GM18519 (cell line): ENCODE results near the gene PRDM8.

ENCODE experiments used
- ATAC-seq: cut with Tn5 transposase; IDR thresholded peaks from one replicate; pipeline ENCODE4 v1.9.1; 2021; ENCODE audit warnings: mild to moderate bottlenecking, moderate library complexity; ENCODE audit not compliant: unreplicated experiment, low FRiP score

PRDM8 gene

DNA sequence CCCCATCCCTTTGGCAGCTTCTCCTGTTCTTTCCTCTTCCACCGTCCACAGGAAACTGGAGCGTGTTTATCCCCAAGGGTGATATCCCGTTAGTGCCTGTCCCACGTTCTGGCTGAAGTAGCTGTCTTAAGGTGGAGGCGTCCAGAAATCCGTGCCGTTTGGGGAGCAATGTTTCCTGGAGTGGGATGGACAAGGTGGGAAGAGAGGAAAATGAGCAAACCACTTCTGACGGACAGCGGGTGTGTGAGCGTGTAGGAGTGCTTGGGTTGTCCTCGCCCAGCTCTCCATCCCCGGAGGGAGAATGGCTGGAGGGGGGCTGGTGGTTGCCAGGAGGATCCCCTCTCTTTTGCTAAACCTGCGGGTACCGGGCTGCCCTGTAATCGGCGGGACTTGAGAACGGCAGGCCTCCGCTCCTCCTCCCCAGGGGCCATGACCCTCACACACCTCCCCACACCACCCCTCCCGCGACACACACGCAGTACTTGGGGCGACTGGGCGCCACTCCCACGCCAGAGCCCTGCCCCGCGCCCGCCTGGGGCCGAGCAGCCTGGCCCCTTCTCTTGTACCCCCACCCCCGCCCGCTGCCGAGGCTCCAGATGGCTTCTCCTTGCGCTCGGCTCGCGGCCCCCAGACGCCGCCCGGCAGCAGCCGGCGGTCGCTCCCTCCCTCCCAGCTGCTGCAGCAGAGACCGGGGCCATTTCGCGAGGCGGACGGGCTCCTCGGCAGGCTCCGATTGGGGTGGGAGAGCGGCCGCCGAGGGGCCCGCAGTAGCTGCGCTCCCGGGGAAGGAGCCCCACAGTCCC lies 13.9 kb upstream of the PRDM8 start:
- no peak for ATAC-seq

DNA sequence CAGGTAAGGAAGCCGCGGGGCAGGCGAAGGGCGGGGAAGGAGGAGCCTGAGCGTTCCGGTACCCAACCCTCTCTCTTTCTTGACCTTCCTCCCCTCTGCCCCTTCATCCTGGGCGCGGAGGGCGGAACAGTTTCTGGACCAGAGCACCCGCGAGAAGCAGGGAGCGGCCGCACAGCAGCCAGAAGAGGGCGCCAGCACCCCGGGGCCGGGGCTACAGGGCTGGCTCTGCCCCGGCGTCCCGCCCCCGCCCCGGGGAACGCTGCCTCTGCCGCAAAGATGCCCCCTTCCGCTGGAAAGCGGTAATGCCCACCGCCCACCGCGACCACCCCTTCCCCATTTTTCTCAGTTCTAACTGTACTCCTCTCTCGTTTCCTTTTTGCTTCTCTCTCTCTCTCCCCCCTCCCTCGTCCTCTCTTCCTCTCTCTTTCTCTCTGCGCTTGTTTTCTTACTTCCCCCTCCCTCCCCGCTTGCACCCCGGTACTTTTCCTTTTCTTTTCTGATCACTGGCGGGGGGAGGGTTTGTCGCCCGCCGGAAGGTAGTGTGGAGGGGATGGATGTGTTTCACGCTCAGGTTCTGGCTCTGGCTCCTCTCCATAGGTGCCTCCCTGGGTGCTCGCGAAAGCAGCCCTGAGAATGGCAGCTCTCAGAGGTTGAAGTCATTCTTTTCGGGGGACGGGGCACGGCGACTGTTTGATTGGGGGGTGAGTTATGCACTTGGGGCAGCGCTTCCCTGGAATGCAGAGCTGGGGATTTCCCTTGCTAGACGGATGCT lies 13.1 kb upstream of the PRDM8 start:
- ATAC-seq, result peak; percentile 84

DNA sequence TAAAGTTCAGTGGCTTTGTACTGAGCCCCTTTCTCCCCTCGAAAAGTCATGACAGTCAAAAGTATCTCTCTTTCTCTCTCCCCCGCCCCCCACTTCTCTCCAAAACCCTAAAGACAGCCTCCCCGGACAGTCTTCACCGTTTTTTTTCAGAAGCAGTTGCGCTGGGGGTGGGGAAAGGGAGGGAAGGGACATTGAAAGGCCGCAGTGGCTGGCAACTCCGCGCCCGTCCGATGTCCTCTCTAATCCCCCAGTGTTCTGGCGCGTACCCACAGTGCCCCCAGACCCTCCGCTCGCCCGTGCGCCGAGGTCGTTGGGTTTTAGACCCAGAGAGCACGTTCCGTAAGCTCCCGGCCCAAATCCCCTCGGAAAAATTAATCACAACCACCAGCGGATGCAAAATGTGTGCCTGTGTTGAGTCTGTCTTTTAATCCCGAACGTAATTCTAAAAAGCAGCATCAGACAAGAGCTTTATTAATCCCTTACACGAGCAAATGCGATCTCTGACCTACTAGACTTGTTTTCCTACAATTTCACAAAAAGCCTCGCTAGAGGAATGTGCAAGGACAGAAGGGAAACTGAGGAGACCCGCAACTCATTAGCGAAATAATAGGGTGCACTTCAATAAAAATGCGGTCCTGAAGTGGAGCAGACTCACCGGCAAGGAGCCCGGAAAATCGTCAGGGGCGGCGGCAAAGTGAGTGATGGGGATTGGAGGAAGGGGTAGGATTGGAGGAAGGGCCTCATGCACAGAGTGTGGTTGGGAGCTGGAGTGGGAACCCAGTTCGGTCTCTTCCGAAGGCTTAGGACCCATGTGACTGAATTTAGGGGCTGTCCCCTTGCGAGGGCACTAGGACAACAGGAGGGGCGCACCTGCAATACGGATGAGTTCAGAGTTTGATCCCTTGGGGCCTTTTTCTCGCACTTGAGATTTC lies 12.2 kb upstream of the PRDM8 start:
- no peak for ATAC-seq

DNA sequence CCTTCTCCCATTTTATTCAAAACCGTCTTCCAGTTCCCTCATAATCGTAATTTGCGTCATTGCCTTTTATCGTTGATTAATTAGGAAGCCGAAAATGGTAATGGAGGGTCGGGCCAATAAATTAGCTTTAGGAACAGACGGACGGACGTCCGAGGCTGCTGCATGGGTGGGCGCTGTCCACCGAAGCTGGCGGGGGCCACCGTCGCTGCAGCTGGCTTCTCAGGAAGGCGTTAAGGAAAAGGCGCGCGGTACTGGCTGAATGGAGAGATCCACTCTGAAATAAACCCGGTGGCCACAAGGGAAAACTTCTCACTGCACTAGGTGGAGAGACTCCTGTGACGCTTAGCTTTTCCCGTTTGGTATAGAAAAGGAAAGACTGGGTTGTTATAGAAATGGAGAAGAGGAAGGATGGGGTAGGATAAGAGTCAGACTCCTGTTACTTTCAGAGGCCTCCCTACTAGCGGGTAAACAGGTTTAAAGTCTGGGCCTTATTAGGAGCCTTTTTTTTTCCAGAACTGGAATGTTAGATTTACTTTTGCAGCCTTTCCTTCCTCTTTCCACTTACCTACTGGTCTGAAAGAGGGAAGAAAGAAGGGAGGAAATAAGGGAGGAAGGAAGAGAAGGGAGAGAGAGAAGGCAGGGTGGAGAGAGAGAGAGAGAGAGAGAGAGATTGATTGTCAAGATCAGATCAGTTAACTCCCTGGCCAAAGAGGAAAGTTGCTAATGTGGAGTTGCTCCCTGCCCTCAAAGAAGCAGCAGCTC lies 11.3 kb upstream of the PRDM8 start:
- no peak for ATAC-seq

DNA sequence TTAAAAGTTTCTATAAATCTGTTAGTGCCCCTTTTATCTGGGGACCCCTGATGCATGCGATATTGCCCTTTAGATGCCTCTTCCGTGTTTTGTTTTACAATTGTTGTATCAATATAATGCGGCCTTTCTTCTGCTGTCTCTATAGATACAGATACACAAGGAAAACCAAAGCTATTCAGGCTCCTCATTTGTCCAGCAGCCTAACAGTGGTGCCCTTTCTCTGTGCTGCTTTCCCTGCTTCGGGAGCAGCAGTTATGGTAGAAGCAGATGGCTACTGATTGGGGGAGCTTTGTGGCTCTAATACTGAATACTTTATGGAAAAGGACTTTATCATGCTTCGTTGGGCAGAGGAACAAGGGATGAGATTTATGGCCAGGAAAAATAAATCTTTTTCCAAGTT lies 10.6 kb upstream of the PRDM8 start:
- ATAC-seq, result no peak

DNA sequence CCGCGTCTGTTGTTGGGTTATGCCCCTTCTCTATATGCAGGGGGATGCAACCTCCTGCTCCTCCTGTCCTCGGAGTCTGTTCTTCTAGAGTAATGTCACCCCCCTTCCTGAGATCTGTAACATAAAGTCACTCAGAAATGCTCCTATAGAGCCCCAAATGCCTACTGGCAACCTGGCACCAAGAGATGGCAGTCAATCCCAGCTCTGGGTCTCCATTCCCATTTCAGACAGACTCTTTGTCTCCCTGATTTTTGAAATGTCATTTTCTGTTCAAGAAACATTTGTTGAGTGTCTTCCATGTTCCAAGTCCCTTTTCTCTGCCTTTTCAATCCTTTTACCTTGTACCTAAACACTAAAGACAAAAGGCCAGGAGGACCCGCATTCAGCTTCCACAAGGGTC lies 9.6 kb upstream of the PRDM8 start:
- ATAC-seq, result no peak

DNA sequence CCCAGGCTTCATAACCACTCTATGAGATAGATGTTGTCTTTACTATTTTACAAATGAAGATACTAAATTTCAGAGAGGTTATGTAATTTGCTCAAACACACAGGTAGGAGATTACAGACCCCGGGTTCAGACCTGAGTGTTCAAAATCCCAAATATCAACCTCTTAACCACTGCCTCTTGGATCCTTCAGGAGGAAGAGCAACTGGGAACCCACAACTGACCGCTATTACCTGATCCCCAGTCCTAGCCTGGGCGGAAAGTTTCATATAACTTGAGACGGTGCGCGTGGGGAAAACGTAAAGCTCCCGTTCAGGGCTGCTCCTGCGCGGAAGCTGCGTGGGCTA lies 8.9 kb upstream of the PRDM8 start:
- no peak for ATAC-seq

DNA sequence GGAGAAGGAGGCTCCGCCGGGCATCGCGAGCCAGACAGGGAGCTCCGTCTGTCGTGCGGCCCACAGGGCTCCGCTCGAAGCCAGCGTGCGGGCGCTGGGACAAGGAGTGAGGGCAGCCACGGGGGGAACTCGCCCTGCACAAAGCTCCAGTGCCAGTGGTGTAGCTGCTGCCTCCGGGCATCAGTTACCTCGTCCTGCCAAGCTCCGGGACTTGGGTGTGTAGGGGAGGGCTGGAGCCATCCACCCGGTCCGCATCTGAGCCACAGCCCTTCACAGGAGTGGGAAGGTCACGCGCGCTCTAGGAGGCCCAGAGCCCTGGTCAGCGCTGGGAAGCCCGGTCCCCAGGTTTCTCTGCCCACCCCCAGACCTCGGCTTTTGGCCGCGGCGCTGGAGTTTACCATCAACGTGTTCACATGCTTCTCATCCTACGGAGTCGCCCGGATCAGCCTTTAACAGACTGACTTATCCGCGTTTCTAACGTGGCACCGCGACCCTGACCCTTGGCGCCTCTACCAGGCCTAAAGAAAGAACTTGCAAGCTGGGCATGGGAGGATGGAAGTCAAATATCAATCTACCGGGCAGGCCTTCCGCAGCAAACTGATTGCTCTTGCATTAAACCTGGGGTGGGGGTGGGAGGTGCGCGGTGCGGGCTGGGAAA lies 8.4 kb upstream of the PRDM8 start:
- no peak for ATAC-seq

DNA sequence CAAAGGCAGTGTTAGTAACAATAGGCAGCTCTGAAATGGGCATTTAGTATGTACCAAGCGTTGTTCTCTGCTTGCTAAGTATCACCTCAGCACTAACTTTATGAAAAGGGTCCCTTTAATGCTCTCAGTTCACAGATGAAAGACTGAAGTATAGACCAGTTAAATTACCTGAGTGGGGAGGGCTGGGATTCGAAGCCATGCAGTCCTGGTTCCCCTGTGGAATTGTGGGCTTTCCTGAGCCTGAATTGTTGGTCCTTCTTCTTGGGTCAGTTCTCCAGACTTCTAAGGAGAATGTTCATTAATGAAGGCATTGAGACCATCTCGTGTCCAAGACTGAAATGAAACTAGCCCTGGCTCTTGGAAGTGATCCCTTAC lies 7.7 kb upstream of the PRDM8 start:
- ATAC-seq, result no peak

DNA sequence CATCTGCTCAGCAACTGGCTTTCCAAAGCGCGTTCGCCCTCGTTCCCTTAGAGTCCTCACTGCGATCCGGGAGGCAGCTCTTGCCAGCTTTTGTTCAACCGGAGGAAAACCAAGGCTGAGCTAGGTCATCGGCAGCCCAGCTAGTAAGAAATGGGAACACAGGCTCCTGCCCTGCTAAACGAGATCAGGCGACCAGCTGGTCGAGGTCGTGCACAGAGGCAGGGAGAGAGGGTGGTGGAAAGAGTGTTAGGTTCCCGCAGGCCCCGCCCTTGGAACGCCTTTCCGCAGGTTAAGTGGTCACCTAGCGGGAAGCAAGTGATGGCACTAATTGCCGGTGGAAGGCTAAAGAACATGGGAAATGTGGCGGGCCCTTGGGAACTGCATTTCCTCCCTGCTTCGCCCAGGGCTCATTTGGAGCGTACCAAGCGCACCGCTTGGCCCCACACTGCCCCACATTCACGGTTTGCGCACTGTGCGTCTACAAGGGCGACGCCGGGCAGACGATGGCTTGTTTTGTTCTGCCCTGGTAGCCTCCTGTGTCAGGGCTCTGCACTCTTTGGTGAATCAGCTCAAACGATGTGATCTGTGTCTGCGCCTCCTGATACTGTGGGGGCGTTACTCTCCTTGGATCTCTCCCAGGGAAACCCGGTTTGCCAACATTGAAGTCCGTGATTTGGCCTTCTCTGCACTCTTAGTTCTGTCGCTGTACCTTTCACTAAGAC lies 7.2 kb upstream of the PRDM8 start:
- ATAC-seq, result no peak

DNA sequence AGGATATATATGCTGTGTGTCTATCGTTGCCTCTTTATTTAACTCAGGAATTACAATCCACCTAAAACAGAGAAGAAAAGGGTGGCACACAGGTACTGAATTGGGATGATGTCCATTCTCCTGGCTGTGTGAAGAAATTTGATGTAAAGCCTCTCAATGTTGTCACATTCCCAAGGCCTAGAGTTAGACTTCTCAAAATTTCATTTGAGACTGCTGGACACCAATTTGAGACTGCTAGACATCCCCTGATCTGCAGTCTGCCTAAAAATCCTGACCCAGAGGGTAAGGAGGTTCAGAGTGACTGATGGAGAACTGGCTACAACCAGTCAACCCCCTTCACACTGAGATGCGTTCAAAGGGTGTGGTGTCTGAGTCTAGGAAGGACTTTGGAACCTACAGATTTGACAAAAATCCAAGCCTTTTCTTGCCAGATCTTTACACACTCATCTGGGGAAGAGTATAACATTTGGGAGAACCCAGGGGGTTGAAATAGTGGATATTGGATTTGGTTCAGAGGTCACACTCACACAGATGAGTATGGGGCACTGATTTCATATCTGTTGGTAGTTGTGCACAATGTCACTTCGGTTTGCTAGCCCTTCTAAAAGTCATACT lies 4.9 kb upstream of the PRDM8 start:
- ATAC-seq, result no peak

DNA sequence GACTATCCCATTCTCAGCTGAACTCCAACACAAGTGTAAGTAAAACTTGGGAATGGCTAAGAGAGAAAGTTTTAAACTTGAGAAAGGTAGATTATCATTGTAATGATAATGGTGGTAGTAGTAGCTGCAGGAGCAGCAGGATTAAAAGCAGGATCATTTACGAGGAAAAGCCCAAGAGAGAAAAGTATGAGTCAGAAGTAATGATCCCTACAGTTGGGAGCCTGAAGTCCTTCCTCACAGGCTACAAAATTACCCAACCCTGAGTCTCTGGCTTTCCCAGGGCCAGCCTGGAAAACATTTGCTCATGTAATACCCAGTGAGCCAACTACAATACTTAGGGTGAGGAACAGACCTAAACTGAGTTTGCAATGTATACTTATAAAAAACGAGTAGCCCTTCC lies 4.4 kb upstream of the PRDM8 start:
- no peak for ATAC-seq

DNA sequence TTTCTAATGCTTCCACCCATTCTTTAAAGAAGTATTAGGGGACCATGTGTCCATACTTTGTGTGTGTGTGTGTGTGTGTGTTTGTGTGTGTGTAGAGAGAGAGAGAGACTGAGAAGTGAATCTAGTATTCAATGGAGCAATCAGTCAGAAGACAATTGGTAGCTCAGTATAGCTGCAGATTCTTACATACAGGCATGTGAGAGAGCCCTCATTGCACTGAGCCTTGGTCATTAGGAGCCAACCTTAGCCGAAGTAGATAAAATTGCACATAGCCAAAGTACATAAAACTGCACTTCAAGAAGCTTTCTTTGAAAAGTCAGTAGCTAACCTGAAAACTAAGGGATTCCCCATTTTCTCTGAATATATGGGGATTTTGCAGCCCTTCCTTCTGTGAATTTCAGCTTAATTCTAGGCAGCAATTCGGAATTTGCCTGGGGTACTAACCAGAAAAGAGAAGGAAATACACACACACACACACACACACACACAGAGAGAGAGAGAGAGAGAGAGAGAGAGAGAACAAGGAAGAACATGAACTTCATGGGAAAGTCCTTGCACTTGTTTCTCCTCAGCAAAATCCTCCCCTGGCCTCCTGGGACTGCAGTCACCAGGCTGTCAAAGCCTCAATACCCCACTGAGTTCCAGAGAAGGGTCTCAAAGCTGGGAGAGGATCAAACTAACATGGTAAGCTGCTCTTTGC lies 1.7 kb upstream of the PRDM8 start:
- ATAC-seq, result no peak

DNA sequence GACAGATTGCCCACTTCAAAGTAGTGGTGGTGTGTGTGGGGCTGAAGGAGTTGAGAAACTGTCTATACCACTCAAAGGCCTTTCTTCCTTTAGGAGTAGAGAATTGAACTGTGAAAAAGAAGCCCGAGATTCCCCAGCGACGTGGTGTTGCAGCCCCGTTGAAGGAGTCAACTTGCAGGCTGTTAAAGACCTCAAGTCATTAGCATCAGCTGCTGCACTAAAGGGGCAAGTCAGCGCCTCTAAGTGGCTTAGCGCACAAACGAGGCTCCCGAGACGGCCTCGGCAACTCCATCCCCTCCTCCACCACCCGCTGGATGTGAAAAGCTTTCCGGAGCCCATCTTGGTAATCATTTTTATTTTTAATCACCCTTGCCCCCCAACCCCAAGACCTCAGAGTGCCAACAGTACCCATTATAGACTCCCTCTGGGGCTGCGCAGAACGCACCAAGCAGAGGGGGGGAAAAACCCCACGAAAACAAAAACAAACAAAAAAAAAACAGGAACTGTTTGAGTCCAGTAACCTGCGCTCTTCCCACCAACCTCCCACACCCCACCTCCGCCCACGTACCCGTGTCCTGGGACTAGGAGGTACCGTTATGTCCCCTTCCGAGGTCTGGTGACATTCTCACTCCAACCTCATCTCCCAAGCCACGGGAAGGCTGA lies 913 bp upstream of the PRDM8 start:
- ATAC-seq, result no peak

DNA sequence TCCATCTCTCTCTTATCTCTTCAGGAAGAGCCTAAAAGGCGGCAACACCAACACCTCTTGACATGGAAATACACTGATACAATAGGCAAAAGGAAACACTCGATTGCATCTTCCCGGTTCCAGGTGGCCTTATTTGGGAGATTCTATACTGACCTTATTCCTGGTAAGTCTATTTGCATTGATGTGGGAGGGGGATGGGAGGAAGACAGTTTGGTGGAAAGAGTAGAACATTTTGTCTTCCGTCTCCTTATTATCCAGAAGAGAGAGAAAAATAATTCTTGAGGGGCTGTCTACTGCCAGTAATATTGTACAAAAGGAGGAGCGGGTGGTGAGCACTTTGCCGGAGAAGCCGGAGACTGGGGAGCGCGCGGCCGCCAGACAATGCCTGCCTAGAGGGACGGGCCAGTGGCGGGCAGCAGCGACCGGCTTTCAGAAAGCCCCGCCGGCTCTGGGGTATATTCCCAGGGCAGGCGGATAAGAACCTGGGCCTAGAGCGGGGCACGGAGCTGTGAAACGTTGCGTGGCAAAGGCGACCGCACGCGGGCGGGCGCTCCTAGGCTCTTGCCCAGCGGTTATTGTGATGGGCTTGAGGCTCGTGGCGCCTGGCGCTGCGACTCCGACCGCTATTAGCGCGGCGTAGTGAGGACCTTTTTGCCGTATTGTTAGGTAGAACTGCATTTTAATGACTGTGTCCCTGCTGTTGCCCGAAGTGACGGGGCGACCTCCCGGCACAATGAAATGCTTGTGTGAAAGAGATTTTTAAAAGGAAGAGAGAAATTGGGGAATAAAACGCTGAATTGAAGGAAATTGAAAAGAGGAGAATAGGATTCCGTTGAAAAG lies 518 bp downstream of the PRDM8 start:
- ATAC-seq, result no peak

DNA sequence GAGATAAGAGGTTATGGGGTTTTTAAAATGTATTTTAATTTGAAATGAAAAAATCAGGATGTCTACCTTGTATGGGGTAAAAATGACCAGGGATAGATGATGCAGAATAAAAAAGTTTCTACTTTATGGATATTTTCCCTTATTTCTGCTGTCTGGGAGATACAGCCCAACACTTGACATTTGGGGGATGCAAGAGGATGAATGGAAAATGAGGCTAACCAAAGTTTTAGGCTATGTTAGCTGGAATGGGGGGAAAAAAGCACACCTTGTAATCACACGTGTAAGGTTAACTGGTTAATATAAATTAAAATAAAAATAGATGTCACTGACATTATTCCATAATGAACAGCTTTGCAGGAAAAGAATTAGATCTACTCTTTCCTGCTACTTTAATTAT lies 1.1 kb downstream of the PRDM8 start:
- ATAC-seq, result no peak

DNA sequence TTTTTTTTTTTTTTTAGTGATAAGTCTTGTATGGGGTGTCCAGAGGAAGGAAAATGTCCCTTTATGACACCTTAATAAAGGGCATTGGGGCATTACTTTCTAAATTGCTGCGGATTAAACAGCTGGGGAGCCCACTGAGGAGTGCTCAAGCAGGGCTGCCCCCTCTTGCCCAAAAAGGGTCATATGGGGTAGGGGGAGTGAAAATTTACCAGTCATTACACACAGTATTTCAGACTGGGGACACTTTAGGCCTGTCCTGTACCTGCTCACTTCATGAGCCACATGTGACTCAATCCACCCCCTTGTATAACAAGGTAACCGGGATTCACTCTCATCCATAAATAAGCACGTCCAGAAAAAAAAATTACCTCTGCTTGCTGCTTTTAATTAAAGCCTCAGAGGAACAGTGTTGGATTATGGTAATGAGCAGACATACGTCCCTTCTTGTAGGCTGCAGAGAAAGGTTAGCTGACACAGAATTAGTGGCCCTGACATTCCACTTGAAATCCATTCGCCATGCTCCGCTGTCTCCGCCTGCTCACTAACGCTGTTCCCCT lies 1.8 kb downstream of the PRDM8 start:
- no peak for ATAC-seq
